Left renal cortex interstitium (tissue), 4 donors: ENCODE results near the gene PKP1. TPM values are rescaled to one million over a fixed set of nuclear protein-coding genes. Genes with fewer than 3 reads are reported as not detected.

Experiments used
- DNase-seq, 4 donors: peaks; one replicate each; pipeline ENCODE4 v3.0.0-alpha.2; 2013; ENCODE audit warnings: low read depth in 4 of 4, low spot score in 2 of 4, missing footprints in 1 of 4
- polyA plus RNA-seq, 4 donors: library from polyadenylated mRNA; unstranded; fragments of 120-200 nt; gene quantifications; one replicate each; pipeline ENCODE4 v1.2.1, GENCODE V29; 2013; ENCODE audit not compliant: insufficient read length in 4 of 4

Gene PKP1
- polyA plus RNA-seq, 4 donors, result 0.06 to 0.18 (median 0.10) TPM

DNA sequence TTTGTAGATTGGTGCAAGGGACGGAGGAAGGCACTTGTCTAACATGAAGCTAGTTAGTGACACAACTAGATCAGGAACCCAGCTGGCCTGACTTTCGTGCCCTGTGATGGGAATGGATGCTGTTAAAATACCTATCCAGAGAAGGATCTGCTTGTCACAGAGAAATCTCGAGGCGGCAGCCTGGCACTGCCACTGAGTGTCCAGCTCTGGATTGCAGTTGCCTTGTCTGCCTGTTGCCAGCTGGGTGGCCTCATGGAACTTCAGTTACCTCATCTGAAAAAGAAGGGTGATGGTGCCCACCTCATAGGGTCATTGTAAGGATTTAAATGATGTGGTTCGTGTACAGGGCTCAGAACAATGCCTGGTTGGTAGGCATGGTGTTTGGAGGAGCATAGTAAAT is 2.4 kb upstream of the PKP1 start:
- no peak for DNase-seq

DNA sequence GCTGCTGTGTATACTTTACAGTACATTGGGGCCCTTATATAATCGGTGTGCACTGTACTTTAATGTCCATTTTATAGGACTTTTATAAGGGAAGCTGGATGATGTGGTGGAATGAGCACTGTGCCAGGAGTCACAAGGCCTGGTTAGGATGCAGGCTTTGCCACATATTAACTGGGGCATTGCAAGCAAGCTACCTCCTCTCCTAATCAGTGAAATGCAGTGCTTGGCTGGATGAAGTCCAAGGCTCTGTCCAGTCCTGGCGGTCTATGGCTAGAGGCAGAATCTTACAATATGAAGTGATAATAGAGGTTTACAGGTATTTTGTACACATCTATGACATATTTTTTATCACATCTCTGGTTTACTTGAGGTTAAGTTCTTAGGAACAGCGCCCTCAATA is 1.7 kb upstream of the PKP1 start:
- no peak for DNase-seq

DNA sequence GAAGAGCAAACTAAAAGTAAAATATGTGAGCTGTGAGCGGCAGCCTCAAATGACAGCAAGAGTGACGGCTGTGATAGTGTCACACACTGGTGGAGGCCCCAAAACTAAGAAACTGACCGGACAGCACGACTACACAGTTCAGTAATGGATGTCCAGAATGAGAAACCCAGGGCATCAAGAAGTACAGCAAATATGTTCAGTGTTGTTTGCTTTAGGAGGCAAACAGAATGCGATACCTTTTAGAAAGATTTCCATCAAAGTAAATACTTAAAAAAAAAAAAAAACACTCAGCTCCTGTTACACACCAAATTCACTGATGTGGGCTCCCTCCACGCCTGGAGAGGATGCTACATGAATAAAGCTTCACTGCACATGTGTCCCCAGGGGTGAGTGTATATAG is 1.1 kb upstream of the PKP1 start:
- DNase-seq, result no peak

DNA sequence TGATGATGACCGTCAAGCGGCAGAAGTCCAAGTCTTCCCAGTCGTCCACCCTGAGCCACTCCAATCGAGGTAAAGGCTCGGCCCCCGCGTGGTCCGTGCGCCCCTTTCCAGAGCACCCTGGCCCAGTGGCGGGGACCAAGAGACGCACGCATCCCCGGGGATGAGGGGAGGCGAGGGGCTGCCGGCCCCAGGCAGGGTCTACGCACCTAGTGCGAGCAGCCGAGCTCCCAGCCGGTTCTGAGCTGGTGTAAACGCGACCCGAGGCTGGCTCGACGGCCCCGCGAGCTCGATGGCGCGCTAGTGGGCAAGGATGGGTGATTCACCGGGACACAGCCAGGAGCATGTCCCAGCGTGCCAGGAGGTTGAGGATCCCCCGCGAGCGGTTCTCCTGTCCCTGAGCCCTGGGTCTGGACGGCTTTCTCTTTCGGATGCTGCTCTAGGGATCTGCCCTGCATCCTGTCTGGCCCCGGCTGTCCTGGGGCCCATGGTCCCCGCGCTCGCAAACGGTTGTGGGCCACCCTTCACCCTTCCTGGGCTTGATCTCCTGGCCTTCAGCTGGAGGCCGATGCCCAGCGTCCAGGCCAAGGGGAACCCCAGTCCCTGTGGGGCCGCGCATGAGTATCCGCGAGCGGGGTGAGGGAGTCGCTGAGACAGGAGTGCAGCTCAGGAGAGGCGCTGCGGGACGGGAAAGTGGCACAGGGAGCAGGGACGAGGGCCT is 689 bp downstream of the PKP1 start:
- no peak for DNase-seq

DNA sequence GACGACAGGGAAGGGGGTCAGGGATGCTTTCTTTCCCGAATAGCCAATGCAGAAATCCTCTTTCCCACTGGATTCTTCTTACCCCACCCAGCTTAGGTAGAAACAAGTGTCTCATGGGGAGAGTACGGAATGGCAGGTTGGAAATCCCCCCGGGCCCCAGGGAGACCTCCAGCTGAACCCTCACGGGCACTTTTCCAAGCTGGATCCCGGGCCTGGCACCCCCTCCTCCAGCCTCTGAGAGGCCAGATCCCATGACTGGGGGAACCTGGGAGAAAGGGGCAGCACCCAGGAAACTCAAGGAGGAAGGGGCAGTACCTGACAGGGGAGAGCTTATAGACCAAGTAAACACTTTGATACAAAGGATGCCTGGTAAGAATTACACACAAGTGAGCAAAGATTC is 1.3 kb downstream of the PKP1 start:
- DNase-seq, result no peak

DNA sequence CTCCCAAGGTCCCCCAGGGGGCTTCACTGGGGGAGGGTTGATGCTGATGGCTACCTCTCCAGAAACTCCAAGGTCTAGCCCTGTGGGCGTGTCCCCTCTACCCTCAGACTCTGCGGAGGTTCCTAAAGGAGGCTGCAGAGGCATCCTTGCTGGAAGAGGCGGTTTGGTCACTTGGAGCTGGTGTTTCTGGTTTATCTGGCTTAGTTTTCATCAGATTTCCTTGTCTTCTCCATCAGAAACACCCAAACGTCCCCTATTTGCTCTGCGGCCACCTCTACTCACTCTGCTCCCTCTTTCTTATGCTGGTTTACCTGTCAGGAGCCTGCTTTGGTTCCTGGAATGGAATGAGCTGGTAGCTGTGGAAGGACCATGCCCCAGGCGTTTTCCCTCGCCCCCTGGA is 2.5 kb downstream of the PKP1 start:
- no peak for DNase-seq

DNA sequence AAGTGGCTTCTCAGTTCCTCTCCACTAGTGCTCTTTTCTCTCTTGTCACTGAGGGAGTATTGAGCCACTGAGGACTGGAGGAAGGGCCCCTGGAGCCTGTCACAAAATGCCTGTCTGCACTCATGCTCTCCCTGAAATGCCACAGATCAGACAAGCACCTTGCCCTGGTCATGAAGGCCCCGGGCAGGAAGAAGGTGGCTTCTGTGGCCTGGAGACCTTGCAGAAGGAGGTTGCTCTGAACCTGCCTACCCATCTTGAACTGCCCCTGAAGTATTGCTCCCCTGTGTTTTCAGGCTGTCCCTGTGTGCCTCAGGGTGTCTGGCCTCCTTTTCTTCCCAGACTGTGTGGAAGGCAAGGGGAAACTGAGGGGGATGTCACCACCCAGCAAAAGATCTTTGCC is 3.1 kb downstream of the PKP1 start:
- no peak for DNase-seq

DNA sequence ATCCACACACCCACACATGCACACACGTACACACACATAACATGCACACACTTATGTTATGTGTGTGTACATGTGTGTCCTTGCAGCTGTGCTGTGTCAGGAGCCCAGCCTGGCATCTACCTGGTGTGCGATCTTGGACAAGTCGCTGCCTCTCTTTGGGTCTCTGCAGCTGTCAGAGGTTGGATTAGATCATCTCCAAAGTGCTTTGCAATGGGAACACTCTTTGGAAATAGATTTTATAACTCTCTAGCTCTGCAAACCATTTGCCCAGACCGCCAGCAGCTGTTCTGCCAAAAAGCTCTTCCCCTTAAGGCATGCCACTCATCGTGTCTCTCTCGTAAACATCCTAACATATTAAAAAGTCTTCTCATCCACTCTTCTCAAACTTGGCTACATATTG is 4.7 kb downstream of the PKP1 start:
- DNase-seq, result no peak

DNA sequence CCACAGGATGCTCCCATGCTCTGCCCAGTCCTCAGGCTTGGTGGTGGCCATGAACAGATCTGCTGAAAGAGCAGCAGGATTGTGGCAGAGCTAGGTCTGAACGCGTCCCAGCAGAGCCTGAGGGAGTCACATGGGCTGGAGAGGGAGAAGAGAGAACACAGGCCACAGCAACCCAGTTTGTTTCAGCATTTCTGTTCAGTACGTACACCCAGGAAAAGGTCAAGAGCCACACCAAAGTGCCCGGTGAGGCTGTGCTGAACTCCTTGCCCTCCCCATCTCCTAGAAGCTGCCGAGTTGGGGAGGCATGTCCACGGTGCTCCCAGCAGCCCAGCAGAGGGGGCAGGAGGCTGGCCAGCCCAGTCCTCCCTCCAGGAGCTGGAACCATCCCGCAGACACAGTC is 5.5 kb downstream of the PKP1 start:
- no peak for DNase-seq

DNA sequence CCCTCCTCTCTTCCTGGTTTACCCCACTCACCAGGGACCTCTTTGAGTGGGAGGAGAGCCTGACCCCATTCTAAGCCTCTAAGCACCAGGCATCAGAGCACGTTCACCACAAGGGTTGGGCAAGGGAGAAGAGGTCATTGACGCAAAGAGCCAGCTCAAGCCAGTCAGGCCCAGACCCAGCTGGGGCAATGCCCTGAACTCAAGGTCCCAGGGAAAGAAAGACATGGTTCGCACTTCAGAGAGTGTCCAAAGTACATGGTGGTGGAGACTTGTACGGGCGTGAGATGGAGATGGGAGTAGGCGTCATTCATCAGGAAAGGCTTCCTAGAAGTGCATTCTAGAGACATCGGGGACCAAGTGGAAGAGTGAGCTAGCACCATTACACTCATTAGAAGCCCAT is 7.2 kb downstream of the PKP1 start:
- DNase-seq, result no peak

DNA sequence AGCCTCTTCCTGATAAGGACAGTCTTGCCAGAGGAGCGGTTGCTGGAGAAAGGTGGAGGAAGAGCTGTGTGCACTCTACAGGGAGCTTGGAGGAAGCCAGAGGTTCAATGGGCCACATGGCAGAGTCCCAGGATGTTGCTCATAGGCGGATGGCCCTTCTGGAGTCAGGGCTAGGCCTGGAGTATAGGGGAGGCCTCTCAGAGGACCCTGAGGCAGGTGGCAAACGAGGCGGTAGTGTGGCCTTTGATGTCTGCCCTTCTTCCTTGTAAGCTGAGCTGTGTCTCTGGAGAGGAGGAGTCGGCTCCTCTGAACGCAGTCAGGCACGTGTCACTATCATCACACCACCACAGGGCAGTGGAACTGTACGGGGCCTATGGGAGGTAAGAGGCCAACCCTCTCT is 8.6 kb downstream of the PKP1 start:
- no peak for DNase-seq

DNA sequence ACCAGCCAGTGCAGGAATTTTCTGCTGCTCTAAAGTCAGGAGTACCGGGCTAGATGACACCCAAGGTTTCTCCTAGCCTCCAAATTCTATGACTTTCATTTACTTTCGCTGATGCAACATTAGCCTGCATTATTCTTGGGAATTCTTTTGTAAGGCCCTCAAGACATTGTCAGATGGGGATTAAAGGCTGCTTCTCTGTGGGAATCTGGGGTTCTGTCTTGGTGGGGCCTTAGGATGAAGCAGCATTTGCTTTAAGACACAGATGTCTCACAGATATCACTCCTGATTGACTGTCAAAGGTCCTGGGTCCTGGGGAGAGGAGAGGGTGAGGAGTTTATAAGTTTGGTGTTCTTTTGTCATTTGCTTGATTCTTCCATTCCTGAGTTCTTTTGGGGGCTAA is 11.6 kb downstream of the PKP1 start:
- no peak for DNase-seq

DNA sequence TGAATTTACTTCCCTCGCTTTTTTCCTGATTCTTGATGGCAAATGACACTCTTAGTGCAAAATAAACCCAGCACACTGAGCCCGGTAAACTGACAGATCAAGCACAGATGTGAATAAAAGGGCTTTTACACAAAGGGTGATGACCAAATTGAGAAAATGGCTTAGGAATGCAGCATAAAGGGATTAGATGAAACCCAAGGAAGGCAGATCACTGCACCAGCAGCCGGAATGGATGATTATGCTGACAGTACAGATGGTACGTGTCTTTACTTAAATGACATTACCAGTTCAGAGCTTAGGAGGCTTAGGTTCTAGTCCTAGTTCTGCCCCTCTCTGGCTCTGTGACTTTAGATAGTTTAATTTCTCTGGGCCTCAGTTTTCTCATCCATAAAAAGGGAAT is 12.0 kb downstream of the PKP1 start:
- DNase-seq, result no peak

DNA sequence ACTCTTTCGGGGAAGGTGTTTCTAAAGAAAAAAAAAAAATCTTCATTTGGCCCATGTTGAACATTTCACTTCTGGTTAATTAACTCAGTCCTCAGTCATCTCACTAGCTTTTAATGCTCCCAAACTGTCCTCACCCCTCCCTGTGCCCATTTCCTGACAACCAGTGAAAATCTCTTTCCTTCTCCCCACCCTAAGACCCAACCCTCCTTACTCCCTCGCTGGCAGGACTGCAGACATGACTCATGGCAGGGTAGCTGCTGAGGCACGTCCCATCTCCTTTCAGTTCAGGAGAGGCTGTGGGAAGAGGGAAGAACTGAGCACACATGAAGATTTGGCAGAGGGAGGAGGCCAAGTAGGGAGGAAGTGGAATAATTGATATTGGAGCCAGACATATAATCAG is 12.6 kb downstream of the PKP1 start:
- no peak for DNase-seq

DNA sequence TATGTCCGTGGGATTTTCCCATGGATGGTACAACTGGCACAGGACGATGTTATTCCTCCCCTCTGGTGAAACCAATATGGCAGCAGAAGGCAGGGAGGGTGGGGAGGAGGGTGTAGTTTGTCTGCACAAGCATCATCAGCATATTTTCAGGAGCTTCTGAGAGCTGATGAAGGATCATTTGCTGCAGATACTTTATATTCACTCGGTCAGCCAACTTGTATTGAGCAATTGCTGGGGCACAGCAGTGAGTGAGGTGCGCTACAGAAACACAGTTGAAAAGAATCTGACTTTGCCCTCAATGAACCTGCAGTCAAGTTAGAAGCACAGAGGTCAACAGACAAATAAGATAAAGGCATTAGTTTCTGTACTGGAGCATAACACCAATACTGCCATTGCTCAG is 13.0 kb downstream of the PKP1 start:
- no peak for DNase-seq

DNA sequence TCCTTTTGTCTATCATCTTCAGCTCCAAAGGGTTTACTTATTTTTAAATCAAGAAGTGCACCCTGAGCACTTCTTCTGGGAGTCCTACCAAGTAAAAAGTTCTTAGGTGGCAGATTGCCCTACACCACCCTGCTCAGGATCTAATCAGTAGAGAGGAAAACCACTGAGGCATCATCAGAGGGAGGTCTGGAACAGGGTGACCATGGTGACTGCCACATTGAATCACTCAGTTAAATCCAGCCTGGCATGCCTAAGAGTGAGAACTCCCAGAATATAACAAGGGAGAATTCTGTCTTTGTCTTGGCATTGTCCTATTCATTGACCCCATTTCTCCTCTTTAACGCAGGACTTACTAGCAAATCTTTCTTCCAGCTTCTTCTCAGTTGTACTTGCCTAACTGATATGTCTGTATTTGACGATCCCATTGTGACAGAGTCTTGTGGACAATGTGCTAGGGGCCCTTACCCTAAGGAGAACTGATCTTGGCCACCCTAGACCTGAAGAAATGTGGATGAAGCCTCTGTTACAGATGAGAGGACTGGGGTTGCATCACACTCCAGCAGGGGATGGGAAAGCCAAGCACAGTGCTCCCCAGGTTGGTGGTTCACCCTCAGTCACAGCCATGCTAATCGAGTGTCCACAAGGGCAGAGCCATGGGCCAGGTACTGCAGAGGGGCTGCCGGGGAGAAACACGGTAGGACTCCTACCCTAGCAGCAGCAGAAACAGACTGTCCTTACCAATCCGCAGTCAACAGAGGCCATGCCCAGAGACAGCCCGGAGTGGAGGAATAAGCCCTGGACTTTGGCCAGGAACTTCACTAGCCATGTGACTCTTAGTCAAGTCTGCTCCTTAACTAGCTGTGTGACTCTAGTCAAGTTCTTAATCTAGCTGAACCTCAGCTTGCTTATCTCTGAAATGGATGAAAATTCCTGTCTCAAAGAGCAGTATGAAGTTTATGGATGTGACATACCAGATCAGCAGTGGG is 15.4 kb downstream of the PKP1 start:
- no peak for DNase-seq

DNA sequence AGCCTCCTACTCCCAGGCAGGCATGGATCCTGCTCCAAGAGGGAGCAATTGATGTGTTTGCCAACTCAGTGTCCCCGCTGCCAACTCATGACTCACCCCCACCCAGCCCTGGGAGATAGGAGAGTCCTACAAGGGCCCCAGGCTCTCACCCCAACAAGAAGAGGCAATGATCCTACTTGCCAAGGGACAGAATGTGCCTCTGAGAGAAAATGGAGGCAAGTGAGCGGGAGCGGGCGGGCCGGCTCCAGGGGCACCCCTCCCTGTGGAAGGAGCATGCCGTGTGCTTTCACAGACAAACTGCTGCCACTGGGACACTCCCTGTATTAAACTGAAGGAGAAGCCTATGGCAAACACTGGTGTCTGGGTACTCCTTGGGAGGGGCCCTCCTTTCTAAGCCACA is 16.7 kb downstream of the PKP1 start:
- DNase-seq, result no peak

DNA sequence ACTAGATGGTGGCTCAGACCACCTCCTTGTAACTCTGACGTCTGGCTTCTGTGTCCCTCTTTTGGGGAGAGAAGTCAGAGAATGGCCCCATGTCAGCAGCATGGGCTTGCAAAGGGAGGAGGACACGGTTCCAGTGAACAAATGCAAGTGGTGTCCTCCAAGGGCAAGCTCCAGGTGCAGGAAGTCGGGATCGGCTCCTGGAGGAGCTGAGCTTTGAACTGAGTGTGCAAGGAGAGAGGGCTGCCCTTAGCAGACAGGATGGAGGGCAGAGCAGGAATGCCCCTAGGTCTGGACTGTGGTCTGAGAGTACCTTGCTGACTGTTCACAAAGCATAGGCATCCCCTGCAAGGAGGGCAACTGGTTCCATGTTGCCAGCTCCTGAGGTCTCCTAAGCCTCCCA is 17.3 kb downstream of the PKP1 start:
- no peak for DNase-seq

DNA sequence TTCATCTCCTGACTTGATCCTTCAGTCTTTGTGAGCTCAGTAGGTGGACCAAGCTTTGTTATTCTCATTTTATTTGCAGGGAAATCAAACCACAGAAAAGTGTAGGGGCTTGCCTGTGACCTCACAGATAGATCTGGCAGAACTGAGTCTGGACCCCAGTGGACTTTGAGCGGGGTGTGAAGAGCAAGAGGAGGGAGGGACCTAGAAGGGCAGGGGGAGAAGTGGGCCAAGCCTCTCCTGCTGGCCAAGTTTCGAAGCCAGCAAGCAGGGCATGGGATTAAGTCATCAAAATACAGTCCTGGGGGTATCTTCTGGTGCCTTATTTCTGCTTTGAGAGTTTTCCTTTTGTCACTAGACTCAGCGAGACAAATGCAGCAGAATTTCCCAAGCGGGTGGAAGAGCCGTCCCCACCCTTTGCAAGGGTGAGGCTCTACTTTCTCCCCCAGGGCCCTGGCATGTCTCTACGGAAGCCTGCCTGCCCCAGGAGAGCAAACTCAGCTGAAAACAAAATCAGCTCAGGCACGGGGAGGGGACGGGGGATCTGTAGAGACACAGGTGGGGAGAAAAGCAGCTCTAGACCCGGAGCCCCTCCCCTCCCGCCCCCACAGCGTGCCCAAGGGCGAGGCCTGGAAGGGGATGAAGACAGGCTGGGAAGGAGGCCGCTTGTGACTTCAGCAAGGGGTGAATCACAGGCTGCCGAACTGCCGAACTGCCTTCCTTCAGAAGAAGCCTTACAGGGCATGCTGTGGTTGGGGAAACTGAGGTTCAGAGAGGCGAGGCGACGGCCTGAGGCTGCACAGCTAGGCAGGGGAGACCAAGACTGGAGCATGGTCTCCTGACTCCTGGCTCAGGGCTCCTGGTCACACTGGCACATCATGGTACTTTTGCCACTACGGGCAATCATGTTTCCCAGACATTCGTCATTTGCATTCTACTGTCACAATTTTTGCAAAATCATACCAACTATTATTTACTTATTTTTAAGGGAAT is 19.2 kb downstream of the PKP1 start:
- no peak for DNase-seq

DNA sequence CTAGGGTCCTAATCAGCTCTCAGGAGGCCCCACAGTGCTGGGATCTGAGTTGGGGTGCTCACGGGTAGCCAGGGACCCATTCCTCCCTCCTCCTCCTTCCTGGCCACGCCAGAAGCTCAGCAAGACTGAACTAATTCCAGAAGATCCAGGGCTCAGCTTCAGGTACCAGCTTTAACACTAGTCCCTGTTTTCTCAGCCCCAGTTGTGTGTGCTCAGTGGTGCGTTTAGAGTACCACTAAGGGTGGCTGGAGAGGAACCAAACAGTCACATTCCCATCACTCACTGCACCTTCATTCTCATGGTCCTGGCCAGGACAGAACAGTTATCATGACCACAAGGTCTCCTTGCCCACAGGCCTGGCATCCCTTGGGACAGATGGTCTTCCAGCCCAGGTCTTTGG is 20.8 kb downstream of the PKP1 start:
- DNase-seq, result no peak

DNA sequence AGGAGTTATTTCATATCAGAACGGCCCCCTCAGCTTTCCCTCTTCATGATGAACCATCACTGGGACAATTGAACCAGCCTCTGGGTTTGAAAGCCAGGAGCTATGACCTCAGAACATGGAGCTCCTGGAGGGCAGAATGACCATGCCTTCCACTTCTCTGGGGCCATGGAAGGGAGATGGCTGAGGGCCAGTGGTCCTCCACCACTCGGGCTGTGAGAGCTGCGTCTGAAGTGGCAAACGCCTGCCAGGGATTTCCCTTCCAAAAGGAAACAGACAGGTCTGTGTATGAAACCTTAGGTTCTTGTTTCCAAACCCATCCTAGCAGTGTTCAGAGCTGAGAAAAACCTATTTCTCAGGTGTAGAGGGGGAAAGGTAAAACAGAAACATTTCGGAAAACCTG is 22.5 kb downstream of the PKP1 start:
- DNase-seq, result no peak
